T-helper 2 cell (primary cell): ENCODE measurements around the gene ANKZF1.

ENCODE experiments used
- DNase-seq, 5 experiments: peaks; one replicate each; pipeline versions ENCODE4 v3.0.0 to v3.0.0-alpha.2; 2012 to 2022

Gene ANKZF1

DNA sequence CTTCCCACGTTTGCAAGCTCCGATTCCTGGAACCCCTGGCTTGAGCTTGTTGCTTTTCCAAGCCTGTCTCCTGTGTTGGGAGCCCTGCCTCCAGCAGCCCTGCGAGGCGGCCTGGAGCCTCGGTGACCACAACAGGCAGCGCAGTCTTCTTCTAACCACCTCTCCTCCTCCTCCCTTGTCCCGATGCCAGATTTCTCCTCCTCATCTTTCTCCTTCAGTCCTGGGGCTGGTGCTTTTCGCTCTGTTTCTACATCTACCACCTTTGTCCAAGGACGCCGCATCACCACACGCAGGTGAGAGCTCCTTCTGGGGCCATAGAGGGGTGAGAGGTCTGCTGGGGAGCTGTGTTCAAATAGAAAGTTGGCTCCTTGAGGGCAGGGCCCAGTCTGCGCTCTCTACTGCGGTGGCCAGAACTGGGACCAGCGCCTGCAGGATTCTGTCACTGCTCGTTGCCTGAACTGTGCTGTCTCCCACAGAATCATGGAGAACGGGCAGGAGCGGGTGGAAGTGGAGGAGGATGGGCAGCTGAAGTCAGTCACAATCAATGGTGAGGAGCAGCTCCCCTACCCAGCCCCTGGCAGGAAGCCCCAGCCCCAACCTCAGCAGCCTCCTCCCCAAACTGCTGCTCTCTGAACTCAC, 53.5 kb downstream of the ANKZF1 start:
- DNase-seq, result no peak

DNA sequence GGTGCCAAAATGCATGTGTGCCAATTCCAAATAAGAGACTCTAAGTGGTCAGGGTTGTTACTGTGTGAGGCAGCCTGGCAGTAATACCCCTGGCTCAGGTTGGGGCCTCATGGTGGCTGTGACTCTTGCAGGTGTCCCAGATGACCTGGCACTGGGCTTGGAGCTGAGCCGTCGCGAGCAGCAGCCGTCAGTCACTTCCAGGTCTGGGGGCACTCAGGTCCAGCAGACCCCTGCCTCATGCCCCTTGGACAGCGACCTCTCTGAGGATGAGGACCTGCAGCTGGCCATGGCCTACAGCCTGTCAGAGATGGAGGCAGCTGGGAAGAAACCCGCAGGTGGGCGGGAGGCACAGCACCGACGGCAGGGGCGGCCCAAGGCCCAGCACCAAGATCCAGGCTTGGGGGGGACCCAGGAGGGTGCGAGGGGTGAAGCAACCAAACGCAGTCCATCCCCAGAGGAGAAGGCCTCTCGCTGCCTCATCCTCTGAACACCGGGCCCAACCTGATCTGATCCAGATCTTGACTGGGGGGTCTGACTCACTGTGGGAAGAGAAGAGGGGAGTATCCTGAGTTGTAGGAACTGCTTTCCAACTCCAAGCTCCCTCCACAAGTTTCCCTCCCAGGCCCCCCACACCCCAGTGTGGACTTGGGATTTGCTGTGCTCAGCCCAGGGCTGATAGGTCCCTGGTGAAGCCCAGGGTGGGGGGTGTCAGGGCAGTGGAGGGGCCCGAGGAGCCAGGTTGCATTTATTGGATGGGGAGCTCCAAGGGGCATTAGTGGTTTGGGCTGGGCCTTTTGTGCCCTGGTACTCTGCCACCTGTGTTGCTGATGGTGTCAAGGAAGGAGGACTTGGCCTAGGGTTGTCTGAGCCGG, 55.1 kb downstream of the ANKZF1 start:
- DNase-seq, result no peak

DNA sequence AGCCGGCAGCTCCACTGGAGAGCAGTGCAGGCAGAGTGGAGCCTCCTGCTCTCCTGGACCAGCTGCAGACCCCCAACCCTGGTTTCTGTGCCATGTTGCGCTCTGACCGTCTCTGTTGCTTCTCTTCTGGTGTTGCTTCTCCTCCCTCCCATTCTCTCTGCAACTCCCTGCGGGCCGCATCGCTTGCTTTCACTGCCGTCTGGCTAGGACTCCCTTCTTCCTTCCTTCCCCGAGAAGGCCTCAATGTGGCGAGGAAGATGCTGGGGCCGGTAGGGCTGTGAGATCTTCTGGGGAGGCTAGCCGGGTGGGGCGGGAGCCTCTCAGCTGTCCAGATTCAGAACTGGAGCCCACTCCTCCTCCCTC, 55.7 kb downstream of the ANKZF1 start:
- DNase-seq, result no peak

DNA sequence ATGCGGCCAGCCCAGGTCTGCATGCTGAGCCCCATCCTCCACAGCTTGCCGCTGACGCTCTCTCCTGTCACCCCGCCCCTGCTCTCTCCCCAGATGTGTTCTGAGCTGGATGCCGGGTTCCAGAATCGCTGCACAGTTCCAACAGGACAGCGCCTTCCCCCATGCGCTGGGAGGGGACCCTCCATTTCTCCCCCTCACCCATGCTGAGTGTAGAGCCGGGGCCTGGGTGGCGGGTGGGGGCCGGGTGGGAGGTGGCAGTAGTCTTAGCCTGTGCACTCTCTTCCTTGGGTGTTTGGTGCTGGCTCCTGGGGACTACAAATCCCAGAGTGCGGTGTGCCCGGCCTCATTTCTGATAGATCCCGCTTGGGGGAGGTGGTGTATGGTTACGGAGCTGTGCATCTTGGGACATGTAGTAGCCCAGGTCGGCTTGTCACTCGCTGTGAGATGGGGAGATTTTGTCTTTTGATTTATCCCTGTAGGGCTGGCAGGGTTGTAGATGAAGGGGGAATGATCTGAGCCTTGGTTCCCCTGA, 56.4 kb downstream of the ANKZF1 start:
- DNase-seq, result no peak
